GM06990 (cell line): Measurements from ENCODE around the gene RPL37A.

Source experiments
- DNase-seq: peaks from one replicate; pipeline ENCODE4 v3.0.0-alpha.2; 2011; ENCODE audit not compliant: insufficient read length; ENCODE audit errors: extremely low read depth
- H3K27me3 ChIP-seq: replicated peaks from 2 replicates; pipeline ENCODE4 v1.6.0; 2011; ENCODE audit warnings: low read length; ENCODE audit not compliant: control insufficient read depth, insufficient read depth
- H3K36me3 ChIP-seq: 2 replicates; pipeline ENCODE4 v1.5.1; 2011; ENCODE audit warnings: low read length; ENCODE audit not compliant: control insufficient read depth, insufficient read depth
- H3K4me3 ChIP-seq: replicated peaks from 2 replicates; pipeline ENCODE4 v1.5.1; 2011; ENCODE audit warnings: low read depth, mild to moderate bottlenecking, control low read depth, low read length
- CTCF ChIP-seq: IDR thresholded peaks from 2 replicates; pipeline ENCODE4 v1.5.1; 2011; ENCODE audit warnings: low read length, control low read depth, mild to moderate bottlenecking, inconsistent platforms; ENCODE audit not compliant: insufficient read depth, poor library complexity, severe bottlenecking

Gene RPL37A

GRCh38 chr2:216498379-216499352 lies at the start of gene RPL37A:
Gene RPL37A, plus strand, starts transcription at chr2:216498844. Its CDS starts 31 bp downstream, at chr2:216498875.
- peak; percentile 89 for DNase-seq
- H3K27me3 ChIP-seq: no peaks in the 10 kb centered on the region
- H3K4me3 ChIP-seq: peak within 1 kb of the TSS; percentile 68
- H3K36me3 ChIP-seq: peaks cover 14% of the 10 kb centered on the region
- no peak for TF ChIP-seq CTCF

- DNase-seq: no peak
- Histone ChIP-seq H3K36me3 (peaks cover 8% of the 10 kb centered on the region), H3K4me3 (no peak overlapping the region), H3K27me3 (no peaks in the 10 kb centered on the region)
- no peak for TF ChIP-seq CTCF
These were observed 48.3 kb upstream of the RPL37A start for GRCh38 chr2:216450346-216450745.

- DNase-seq: no peak
- no peak for TF ChIP-seq CTCF
- H3K36me3 ChIP-seq: peaks cover 8% of the 10 kb centered on the region
- H3K27me3 ChIP-seq: no peaks in the 10 kb centered on the region
- no peak overlapping the region for H3K4me3 ChIP-seq
These were observed 47.9 kb upstream of the RPL37A start for GRCh38 chr2:216450784-216451183.

GRCh38 chr2:216453955-216454614 lies 44.6 kb upstream of the RPL37A start:
- no peak for DNase-seq
- Histone ChIP-seq H3K36me3 (peaks cover 3% of the 10 kb centered on the region), H3K27me3 (no peaks in the 10 kb centered on the region), H3K4me3 (no peak overlapping the region)
- TF ChIP-seq CTCF: no peak

GRCh38 chr2:216463148-216463547 lies 35.5 kb upstream of the RPL37A start:
- no peaks in the 10 kb centered on the region for H3K27me3 ChIP-seq
- TF ChIP-seq CTCF: no peak
- no peak overlapping the region for H3K4me3 ChIP-seq
- no peaks in the 10 kb centered on the region; the same call in none of the 2 replicates for H3K36me3 ChIP-seq
- DNase-seq: no peak
